WI38 (cell line): ENCODE data around the gene DYNLT1.
"Not testable (repeated sequence)": the region's sequence is repeated elsewhere in the genome, so short reads cannot be mapped to it uniquely, and the experiment has no call there.

ENCODE experiments used
- H3K4me3 ChIP-seq: 2 replicates; pipeline ENCODE4 v1.5.1; 2011; ENCODE audit warnings: low read depth, mild to moderate bottlenecking, control low read depth, low read length
- TF ChIP-seq, protein P1 (sequence below): IDR thresholded peaks from 2 replicates; pipeline ENCODE4 v1.5.1; 2012; ENCODE audit warnings: low read depth, mild to moderate bottlenecking, control low read depth, low read length

DYNLT1 gene

DNA sequence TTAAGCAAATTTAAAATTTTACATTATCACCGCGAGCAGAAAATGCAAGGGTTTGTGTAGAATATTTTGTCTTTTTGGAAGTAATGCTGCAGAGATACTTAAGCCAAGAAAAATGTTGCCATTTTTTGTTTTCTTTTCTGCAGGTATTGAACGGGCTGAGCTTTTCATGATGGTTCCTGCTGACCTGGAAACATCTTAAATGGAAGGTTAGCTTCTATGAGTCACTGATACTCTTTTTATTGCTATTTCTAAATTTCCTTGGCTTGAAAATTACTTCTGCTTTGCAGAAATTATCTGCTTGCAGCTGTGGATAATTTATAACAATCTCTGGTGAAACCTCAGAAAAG, 18.0 kb upstream of the DYNLT1 start:
- H3K4me3 ChIP-seq: no peak overlapping the region
- TF ChIP-seq, protein P1, sequence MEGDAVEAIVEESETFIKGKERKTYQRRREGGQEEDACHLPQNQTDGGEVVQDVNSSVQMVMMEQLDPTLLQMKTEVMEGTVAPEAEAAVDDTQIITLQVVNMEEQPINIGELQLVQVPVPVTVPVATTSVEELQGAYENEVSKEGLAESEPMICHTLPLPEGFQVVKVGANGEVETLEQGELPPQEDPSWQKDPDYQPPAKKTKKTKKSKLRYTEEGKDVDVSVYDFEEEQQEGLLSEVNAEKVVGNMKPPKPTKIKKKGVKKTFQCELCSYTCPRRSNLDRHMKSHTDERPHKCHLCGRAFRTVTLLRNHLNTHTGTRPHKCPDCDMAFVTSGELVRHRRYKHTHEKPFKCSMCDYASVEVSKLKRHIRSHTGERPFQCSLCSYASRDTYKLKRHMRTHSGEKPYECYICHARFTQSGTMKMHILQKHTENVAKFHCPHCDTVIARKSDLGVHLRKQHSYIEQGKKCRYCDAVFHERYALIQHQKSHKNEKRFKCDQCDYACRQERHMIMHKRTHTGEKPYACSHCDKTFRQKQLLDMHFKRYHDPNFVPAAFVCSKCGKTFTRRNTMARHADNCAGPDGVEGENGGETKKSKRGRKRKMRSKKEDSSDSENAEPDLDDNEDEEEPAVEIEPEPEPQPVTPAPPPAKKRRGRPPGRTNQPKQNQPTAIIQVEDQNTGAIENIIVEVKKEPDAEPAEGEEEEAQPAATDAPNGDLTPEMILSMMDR: no peak

DNA sequence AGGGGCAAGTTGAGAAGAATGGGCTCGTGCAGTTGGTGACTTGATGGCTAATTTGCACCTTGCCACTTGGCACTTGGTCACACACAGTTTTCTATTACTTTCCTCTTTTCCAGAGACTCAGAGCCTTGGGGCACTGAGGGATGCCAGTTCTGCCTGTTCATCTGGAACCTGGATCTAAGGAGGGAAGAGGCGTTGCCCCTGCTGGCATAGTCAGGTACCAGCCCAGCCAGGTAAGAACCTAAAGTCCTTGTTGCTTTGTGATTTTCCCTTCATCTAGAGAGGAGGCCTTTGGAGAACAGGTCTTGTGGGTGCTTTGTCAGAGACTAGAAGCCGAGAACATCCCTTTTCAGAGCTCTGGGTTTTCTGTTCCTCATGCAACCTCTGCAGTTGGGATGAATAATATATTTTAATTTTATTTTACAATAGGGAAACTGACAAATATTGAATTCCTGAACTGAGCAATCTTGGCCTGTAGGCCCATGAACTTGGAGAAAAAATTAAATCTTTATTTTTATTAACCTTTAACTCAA, 16.7 kb upstream of the DYNLT1 start:
- no peak overlapping the region for H3K4me3 ChIP-seq
- TF ChIP-seq, protein P1: no peak

DNA sequence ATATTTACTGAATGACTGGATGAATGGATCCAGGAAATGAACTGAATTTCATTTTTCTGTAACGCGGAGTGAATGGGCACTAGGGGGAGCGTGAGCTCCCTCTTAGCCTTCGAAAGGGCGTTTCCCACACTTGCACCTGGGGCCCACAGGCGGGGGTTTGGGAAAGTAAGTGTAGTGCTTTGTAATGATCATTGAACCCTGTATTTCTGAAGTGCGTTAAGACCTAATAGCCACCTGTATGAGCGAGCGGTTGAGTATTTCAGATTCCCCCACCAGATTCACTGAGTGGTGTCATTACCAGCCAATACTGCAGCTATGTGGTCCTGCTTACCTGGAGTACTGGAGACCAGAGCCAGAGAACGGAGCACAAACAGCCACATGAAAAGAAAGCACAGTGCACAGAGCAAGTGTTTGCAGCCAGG, 15.8 kb upstream of the DYNLT1 start:
- TF ChIP-seq, protein P1: peak; percentile 62

DNA sequence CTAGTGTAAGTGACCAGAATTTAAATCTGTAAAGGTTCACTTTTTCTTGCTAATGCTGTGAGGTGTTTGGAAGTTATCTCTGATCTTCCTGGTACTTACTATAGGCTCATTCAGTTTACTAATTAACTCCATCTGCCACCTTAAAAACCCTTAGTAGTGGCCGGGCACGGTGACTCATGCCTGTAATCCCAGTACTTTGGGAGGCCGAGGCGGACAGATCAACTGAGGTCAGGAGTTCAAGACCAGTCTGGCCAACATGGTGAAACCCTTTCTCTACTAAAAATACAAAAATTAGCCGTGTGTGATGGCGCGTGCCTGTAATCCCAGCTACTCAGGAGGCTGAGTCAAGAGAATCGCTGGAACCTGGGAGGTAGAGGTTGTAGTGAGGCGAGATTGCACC, 12.4 kb upstream of the DYNLT1 start:
- H3K4me3 ChIP-seq: not testable (repeated sequence)

More for the DNA sequence above, 15.8 kb upstream of the DYNLT1 start:
- H3K4me3 ChIP-seq: no peak overlapping the region

DNA sequence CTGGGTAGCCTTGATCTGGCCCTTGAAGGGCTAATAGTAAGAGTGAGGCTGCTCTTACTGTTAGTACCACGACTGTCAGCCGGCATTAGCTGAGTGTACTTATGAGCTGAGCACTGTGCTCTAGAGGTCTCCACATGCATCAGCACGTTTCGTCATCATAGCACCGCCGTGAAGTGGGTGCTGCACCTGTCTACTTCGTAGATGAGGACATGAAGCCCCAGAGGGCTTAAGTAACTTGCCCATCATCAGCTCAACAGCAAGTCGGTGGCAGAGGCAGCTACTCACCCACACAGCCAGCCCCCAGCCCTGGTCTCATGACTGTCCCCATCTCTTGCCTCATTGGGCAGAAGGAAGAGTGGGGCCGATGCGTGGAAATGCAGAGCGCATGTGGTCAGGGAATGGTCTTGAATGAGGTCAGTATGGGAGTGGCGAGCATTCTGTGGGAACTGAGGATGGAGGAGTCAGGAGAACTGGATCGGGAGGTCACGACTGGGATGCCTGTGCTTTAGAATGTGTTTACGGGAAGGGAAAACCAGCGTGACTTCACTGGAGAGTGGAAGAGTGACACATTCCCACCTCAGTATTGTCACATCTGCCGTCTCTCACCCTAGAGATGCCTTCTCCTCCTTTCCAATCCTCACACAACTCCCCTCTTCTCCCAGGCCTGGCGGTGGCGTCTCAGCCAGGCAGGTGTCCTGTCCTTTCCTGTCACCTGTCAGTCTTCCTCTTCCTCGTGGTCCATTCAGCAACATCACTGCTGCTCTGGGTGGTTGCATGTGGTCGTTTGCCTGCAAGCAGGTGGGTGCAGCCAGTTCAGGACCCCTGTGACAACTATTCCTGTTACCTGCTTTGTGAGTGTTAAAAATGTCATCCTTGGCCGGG, 11.3 kb upstream of the DYNLT1 start:
- no peak overlapping the region for H3K4me3 ChIP-seq
- TF ChIP-seq, protein P1: no peak

DNA sequence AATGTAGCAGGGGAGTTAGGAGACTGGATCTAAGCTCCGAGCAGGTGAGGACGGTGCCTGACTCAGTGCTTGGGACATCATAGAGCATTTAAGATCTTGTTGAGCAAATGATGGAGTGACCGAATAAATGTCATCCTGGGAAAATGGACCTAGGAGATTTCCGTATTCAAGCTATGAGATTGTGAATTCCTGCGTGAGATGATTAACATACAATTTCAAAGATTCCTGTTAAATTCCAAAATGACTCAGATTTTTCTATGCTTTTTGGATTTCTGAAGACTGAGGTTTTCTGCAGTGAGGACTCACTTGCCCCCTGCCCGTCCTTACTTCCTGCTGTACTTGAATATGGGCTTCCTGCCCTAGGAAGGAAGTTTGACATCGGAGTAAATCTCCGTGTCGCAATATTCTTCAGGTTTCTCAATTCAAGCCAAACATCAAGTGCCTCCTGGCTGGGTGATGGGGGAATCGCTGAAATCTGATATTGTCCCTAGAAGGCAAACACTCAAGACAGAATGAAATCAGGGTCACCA, 10.5 kb upstream of the DYNLT1 start:
- H3K4me3 ChIP-seq: peak overlapping the region; percentile 6; the same call in 1 of the 2 replicates
- TF ChIP-seq, protein P1: no peak

DNA sequence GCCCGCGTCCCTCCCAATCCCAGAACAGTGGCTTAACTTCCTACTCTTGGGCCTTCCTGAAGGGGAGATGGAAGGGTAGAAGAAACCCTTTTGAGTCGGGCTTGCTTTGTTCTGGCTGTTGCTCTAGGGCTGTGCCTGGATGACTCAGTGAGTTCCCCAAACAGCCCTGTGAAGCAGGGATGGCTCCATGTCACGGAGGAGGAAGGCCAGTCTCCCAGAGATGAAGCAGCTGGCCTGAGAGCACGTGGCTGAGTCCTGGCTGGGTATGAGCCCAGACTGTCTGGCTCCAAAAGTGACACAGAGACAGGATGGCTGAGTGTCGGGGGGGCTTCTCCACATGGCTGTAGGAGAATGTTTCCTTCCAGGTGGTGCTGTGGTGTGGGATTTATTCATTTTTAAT, 10.0 kb upstream of the DYNLT1 start:
- peak overlapping the region; percentile 6; the same call in 1 of the 2 replicates for H3K4me3 ChIP-seq
- TF ChIP-seq, protein P1: no peak
